Stromal cell of bone marrow (primary cell): ENCODE results near the gene PSMG3.
"Not testable (repeated sequence)": the region's sequence is repeated elsewhere in the genome, so short reads cannot be mapped to it uniquely, and the experiment has no call there.

Experiments used
- DNase-seq: peaks from one replicate; pipeline ENCODE4 v3.0.0-alpha.2; 2012; ENCODE audit warnings: low read depth

The PSMG3 gene

GRCh38 chr7:1596181-1597043 lies 26.6 kb upstream of the PSMG3 start:
- DNase-seq, result no peak

DNA sequence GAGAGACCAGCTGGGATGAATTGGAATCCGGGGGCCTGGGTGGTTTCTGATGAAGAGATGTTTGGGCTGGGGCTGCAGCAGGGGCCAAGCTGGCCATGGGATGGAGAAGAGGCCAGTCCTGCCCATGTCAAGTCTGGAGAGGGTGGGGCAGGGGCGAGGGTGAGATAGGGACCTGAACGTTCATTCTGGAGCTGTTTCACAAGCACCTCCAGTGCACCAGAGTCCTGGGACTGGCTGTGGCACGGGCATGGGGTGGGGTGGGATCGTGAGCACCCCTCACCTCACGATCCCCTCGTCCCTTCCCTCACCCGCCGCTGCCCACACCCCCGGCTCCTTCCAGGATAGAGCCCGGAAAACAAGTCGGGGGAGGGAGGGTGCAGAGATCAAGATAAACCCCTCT lies 25.8 kb upstream of the PSMG3 start:
- DNase-seq, result no peak

DNA sequence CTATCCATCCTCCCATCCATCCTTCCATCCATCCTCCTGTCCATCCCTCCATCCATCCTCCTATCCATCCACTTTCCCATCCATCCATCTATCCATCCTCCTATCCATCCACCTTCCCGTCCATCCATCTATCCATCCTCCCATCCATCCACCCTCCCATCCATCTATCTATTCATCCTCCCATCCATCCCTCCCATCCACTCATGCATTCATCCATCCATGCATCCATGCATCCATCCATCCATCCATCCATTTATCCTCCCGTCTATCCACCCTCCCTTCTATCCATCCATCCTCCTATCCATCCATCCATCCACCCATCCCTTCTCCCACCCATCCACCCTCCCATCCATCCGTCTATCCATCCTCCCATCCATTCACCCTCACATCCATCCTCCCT lies 25.2 kb upstream of the PSMG3 start:
- no peak for DNase-seq

GRCh38 chr7:1593904-1594421 lies 24.1 kb upstream of the PSMG3 start:
- DNase-seq, result no peak

GRCh38 chr7:1593091-1593866 lies 23.4 kb upstream of the PSMG3 start:
- no peak for DNase-seq

DNA sequence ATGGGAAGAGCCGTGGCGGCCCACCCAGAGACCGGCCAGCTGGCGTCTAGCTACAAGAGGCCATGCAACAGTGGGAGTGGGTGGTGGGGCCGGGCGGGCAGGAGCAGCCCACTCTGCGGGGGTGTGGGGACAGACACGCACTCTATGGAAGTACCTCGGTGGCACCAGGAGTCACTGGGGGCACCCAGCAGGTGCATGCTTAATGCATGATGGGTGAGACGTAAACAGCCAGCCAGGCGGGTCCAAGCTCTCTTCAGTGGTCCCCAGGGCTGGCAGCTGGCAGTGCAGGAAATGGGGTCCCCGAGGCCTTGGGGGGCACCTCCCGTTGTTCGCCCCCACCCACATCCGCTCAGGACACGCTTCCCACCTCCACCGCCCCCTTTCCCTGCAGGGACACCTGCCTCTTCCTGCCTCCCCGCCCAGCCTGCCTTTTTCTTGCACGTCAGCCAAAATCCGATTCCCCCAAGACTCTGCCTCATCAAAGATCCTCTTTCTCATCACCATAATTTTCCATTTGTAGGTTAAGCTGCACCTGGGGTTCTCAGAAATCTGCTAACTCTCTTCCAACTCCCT lies 22.6 kb upstream of the PSMG3 start:
- DNase-seq, result no peak

DNA sequence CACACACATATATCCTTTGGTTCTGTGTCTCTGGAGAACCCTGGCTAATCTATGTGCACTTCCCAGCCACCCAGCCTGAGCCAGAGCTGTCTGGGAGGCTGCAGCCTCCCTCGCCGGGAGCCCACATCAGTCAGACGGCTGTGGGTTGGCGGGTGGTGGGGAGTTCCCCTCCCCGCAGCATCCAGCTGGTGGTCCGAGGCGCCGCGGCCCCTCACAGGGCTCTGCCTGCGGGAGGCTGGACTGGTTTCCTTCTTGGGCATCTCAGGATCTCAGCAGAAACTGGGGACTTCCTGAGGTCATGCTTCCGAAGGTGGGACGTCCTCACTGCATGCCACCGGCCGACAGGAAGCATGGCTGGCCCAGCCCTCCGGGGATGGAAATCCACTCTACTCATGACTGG lies 22.0 kb upstream of the PSMG3 start:
- no peak for DNase-seq

DNA sequence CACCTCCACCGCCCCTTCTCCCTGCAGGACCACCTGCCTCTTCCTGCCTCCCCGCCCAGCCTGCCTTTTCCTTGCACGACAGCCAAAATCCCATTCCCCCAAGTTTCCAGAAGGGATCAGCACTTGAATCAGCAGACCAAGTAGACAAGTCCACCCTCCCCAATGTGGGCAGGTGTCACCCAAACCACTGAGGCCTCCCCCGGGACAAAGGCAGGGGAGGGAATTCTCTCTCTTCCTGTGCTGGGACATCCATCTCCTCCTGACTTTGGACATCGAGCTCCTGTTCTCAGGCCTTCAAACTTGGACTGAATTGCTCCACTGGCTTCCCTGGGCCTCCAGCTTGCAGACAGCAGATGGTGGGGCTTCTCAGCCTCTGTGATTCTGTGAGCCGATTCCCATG lies 21.6 kb upstream of the PSMG3 start:
- DNase-seq, result no peak

DNA sequence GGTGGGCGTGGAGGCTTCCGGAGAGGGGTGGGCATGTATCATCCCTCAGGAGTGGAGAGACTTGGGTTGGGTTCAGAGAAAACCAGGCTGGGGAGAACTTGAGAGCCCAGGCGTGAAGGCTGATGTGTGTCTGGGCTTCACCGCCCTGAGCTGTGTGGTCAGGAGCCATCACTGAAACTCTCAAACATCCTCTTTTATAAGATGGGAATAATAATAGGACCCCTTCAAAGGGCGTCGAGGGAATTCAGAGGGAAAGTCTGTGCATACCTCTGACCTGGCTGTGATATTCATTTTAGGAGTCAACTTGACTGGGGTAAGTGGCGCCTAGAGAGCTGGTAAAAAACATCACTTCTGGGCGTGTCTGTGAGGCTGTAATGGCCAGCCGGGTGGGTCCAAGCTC lies 21.1 kb upstream of the PSMG3 start:
- DNase-seq, result no peak

- DNase-seq, result no peak
Measured at GRCh38 chr7:1590476-1590875, 20.6 kb upstream of the PSMG3 start.

GRCh38 chr7:1588978-1589377 lies 19.1 kb upstream of the PSMG3 start:
- DNase-seq, result no peak

- DNase-seq, result no peak
Measured at GRCh38 chr7:1587738-1588137, 17.9 kb upstream of the PSMG3 start.

- DNase-seq, result no peak
Measured at GRCh38 chr7:1586827-1587705, 17.2 kb upstream of the PSMG3 start.

DNA sequence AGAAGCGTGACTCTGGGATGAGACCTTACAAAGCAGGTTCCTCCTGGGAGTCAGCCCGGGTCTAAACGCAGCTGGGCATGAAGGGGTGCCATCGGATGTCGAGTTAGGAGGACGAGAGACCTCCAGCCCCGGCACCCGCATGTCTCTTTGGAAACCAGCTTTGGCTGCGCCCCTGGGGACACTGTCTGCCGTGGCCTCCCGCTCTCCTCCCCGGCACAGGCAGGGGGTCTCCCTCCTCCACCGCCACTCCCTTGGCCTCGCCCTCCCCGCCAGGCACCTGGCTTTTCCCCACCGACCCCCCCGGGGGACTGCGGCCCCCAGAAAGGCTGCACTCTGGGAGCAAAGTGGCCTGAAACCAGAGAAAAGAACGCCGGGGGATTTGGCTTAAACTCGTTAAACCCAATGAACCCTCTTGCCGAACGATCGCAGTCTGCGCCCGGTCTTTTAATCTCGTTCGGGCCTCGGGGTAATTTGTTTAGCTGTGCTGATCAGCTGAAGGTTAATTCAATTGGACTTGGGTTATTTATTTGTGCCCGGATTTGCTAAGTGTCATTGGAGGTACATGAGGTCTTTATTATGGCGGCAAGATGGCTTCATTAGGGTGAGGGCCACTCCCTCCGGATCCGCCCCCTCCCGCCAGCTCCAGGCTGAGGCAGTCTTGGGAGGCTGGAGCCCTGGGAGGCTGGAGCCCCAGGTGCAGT lies 16.4 kb upstream of the PSMG3 start:
- DNase-seq, result no peak

- DNase-seq, result no peak
Measured at GRCh38 chr7:1585142-1585981, 15.5 kb upstream of the PSMG3 start.

GRCh38 chr7:1584700-1585099 lies 14.9 kb upstream of the PSMG3 start:
- DNase-seq, result no peak

DNA sequence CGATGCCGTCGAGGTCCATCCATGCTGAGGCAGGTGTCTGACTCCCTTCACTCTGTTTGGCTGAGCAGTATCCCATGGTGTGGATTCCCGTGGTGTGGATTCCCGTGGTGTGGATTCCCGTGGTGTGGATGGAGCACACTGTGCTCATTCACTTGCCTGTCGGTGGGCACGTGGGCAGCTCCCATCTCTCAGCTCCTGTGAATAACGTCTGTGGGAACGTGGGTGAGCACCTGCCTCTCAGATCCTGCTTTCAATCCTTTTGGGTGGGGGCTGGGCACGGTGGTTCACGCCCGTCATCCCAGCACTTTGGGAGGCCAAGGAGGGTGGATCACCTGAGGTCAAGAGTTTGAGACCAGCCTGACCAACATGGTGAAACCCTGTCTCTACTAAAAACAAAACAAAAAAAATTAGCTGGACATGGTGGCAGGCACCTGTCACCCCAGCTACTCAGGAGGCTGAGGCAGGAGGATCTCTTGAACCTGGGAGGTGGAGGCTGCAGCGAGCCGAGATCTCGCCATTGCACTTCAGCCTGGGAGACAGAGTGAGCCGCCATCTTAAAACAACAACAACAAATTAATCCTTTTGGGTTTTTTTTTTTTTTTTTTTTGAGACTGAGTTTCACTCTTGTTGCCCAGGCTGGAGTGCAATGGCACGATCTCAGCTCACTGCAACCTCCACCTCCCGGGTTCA lies 13.6 kb upstream of the PSMG3 start:
- DNase-seq, result not testable (repeated sequence)

- DNase-seq, result no peak
Measured at GRCh38 chr7:1580422-1581030, 10.7 kb upstream of the PSMG3 start.
